DOHH2 (cell line): ENCODE results near the gene ZNF605.
"Not testable (repeated sequence)": the region's sequence is repeated elsewhere in the genome, so short reads cannot be mapped to it uniquely, and the experiment has no call there.

Experiments
- CTCF ChIP-seq: fragments of 200-600 bp; sonication (generic); IDR thresholded peaks from one replicate; pipeline ENCODE4 v1.5.1; 2014; ENCODE audit warnings: antibody characterized with exemption, mild to moderate bottlenecking, low read depth, low read length; ENCODE audit not compliant: poor library complexity, severe bottlenecking
- EZH2phosphoT487 ChIP-seq: fragments of 200-600 bp; sonication (generic); IDR thresholded peaks from 2 replicates; pipeline ENCODE4 v1.6.1; 2017; ENCODE audit warnings: borderline replicate concordance, mild to moderate bottlenecking, antibody characterized with exemption, low read length, moderate library complexity, mixed read lengths

- TF ChIP-seq CTCF, EZH2phosphoT487: not testable (repeated sequence)
These were observed 81.5 kb downstream of the ZNF605 start for GRCh38 chr12:132874620-132875019.
